HepG2 (cell line): Measurements from ENCODE around the gene FER1L5. TPM values are rescaled to one million over a fixed set of nuclear protein-coding genes. Genes with fewer than 3 reads are reported as not detected.

Experiments used
- ATAC-seq: fragments of 200-7000 bp; cut with Tn5 transposase; 3 replicates; pipeline ENCODE4 v1.9.1; 2020; ENCODE audit warnings: mild to moderate bottlenecking, moderate library complexity
- BruUV-seq: library from RNA; stranded (reverse); fragments of 400-500 nt; replicated peaks from 2 replicates; lab custom pipeline; 2021; lab: Mats Ljungman, UMichigan
- CTCF ChIA-PET: fragments of 300-600 bp; formaldehyde crosslinking; extraction: SDS; loops from one replicate; lab custom pipeline; 2021; ENCODE audit warnings: low total read pairs, inconsistent platforms, low intra/inter-chr PET ratio; lab: Yijun Ruan, JAX
- POLR2A ChIA-PET: fragments of 350-600 bp; sonication (Branson Sonifier 250); formaldehyde crosslinking; loops from one replicate; lab custom pipeline; 2020; ENCODE audit warnings: antibody characterized with exemption, inconsistent platforms; lab: Yijun Ruan, JAX
- DNase-seq: peaks from one replicate; pipeline ENCODE4 v3.0.0-alpha.2; 2015; ENCODE audit warnings: low spot score
- FAIRE-seq: peaks from 3 replicates; lab custom pipeline; 2011; peaks lifted over from hg19 to GRCh38; lab: Jason Lieb, UNC
- H2AFZ ChIP-seq: one replicate; pipeline ENCODE4 v1.6.1; 2011; ENCODE audit warnings: low read length, inconsistent platforms
- H3K27ac ChIP-seq: fragments of 300-600 bp; 3 replicates; pipeline ENCODE4 v1.8.0; 2011; ENCODE audit warnings: mixed run types, mild to moderate bottlenecking, mixed read lengths, low read length, inconsistent platforms; ENCODE audit not compliant: insufficient read depth; ENCODE audit errors: extremely low read length
- H3K27me3 ChIP-seq, 2 experiments: fragments of 200-600 bp in 1 of 2; 2 replicates in 1 of 2; 3 replicates in 1 of 2; pipeline versions ENCODE4 v1.6.0 to v1.8.0; 2011; ENCODE audit warnings: low read length in 2 of 2, mild to moderate bottlenecking in 2 of 2, moderate library complexity in 2 of 2, inconsistent platforms in 1 of 2; ENCODE audit not compliant: insufficient read depth in 2 of 2, control insufficient read depth in 1 of 2
- H3K36me3 ChIP-seq, 2 experiments: fragments of 200-600 bp in 1 of 2; replicated peaks in 1 of 2; 2 replicates in 1 of 2; 3 replicates in 1 of 2; pipeline versions ENCODE4 v1.5.1 to v1.8.0; 2011; ENCODE audit warnings: low read length in 2 of 2, inconsistent platforms in 1 of 2; ENCODE audit not compliant: insufficient read depth in 2 of 2, control insufficient read depth in 1 of 2
- H3K4me1 ChIP-seq: 2 replicates; pipeline ENCODE4 v1.5.1; 2012; ENCODE audit warnings: low read length, inconsistent platforms; ENCODE audit not compliant: insufficient read depth
- H3K4me2 ChIP-seq: 2 replicates; pipeline ENCODE4 v1.6.0; 2011; ENCODE audit warnings: low read depth, low read length, inconsistent platforms
- H3K4me3 ChIP-seq, 3 experiments: fragments of 200-600 bp in 1 of 3; sonication (generic), shearing (Covaris generic) in 1 of 3; replicated peaks in 1 of 3; 2 replicates each; pipeline ENCODE4 v1.5.1; 2011 to 2016; ENCODE audit warnings: low read length in 3 of 3, inconsistent platforms in 2 of 3, low read depth in 2 of 3, mild to moderate bottlenecking in 2 of 3, control low read depth in 1 of 3, mixed read lengths in 1 of 3; ENCODE audit not compliant: insufficient read depth in 1 of 3
- H3K79me2 ChIP-seq: one replicate; pipeline ENCODE4 v1.6.1; 2011; ENCODE audit warnings: low read length, inconsistent platforms; ENCODE audit not compliant: insufficient read depth
- H3K9ac ChIP-seq: 2 replicates; pipeline ENCODE4 v1.6.0; 2011; ENCODE audit warnings: mild to moderate bottlenecking, low read depth, low read length, inconsistent platforms; ENCODE audit not compliant: insufficient read depth
- H3K9me3 ChIP-seq: 2 replicates; pipeline ENCODE4 v1.5.1; 2012; ENCODE audit warnings: mild to moderate bottlenecking, low read length
- H4K20me1 ChIP-seq: 2 replicates; pipeline ENCODE4 v1.6.0; 2011; ENCODE audit warnings: inconsistent platforms, mild to moderate bottlenecking, low read length, moderate library complexity; ENCODE audit not compliant: insufficient read depth
- CBX2 ChIP-seq, 2 experiments: fragments of 200-600 bp in 1 of 2; sonication (generic); formaldehyde crosslinking in 1 of 2; IDR thresholded peaks; 2 replicates each; pipeline versions ENCODE4 v1.7.0 to v1.8.1; 2018 to 2022; ENCODE audit warnings: low read depth in 2 of 2, low read length in 1 of 2, mild to moderate bottlenecking in 1 of 2, missing genetic modification reagents in 1 of 2
- CC2D1A ChIP-seq: sonication (generic); formaldehyde crosslinking; IDR thresholded peaks from 2 replicates; pipeline ENCODE4 v1.8.1; 2023; ENCODE audit warnings: mild to moderate bottlenecking, missing genetic modification reagents
- DNMT3B ChIP-seq: conservative IDR thresholded peaks from 2 replicates; pipeline ENCODE4 v1.6.1; 2016; ENCODE audit warnings: missing biosample characterization, control low read depth
- LCORL ChIP-seq, 2 experiments: fragments of 450-650 bp in 1 of 2; sonication (generic) in 1 of 2; formaldehyde crosslinking in 1 of 2; IDR thresholded peaks; 2 replicates each; pipeline versions ENCODE4 v1.5.0 to v1.6.1; 2017 to 2020; ENCODE audit warnings: antibody characterized with exemption in 1 of 2, missing genetic modification reagents in 1 of 2
- PAF1 ChIP-seq: IDR thresholded peaks from 2 replicates; pipeline ENCODE4 v1.6.1; 2016; ENCODE audit warnings: missing genetic modification reagents, missing compliant biosample characterization
- RARA ChIP-seq: IDR thresholded peaks from 2 replicates; pipeline ENCODE4 v1.6.1; 2016; ENCODE audit warnings: missing genetic modification reagents, missing compliant biosample characterization
- SYNCRIP ChIP-seq: fragments of 200-400 bp; formaldehyde crosslinking; IDR thresholded peaks from 2 replicates; pipeline ENCODE4 v1.6.1; 2018; ENCODE audit warnings: mild to moderate bottlenecking, low read depth, low read length; ENCODE audit not compliant: insufficient read depth
- TGIF2 ChIP-seq: IDR thresholded peaks from 2 replicates; pipeline ENCODE4 v1.6.1; 2016; ENCODE audit warnings: control low read depth, missing compliant biosample characterization
- ZBTB25 ChIP-seq: IDR thresholded peaks from 2 replicates; pipeline ENCODE4 v1.6.1; 2018; ENCODE audit warnings: missing genetic modification reagents
- ZEB1 ChIP-seq: IDR thresholded peaks from 2 replicates; pipeline ENCODE4 v1.6.1; 2012; ENCODE audit warnings: mild to moderate bottlenecking, low read depth, inconsistent platforms; ENCODE audit not compliant: insufficient replicate concordance
- ZNF143 ChIP-seq: sonication (generic); formaldehyde crosslinking; IDR thresholded peaks from 2 replicates; pipeline ENCODE4 v1.4.0; 2020; ENCODE audit warnings: missing genetic modification reagents
- ZNF354B ChIP-seq: sonication (generic); formaldehyde crosslinking; IDR thresholded peaks from 2 replicates; pipeline ENCODE4 v1.8.0; 2022; ENCODE audit warnings: mild to moderate bottlenecking, missing genetic modification reagents
- ZNF484 ChIP-seq: sonication (generic); formaldehyde crosslinking; IDR thresholded peaks from 2 replicates; pipeline ENCODE4 v1.5.1; 2020; ENCODE audit warnings: mild to moderate bottlenecking, low read depth, missing genetic modification reagents, borderline replicate concordance
- ZNF777 ChIP-seq: sonication (generic); formaldehyde crosslinking; IDR thresholded peaks from 2 replicates; pipeline ENCODE4 v1.4.0; 2020; ENCODE audit warnings: missing genetic modification reagents
- ZNF782 ChIP-seq: sonication (generic); formaldehyde crosslinking; IDR thresholded peaks from 2 replicates; pipeline ENCODE4 v1.4.0; 2020; ENCODE audit warnings: missing genetic modification reagents, mild to moderate bottlenecking, borderline replicate concordance
- ZSCAN9 ChIP-seq: IDR thresholded peaks from 2 replicates; pipeline ENCODE4 v1.6.1; 2016; ENCODE audit warnings: borderline replicate concordance
- whole genome bisulfite sequencing: methylation state at CpG from one replicate; pipeline ENCODE4 v1.1.6; 2017; ENCODE audit warnings: low lambda C conversion rate; 5-methylcytosine and 5-hydroxymethylcytosine counted together
- in situ Hi-C: cut with HindIII; loops from 2 replicates; pipeline ENCODE4 v1.10.0; 2017; ENCODE audit warnings: low pct_unique_long_range_greater_than_20kb; ENCODE audit not compliant: extremely low pct_ligation_motif_present
- intact Hi-C: fragments of 100-400 bp; cut with micrococcal nuclease; formaldehyde crosslinking; loops from one replicate; pipeline ENCODE4 v1.10.0; 2022; ENCODE audit not compliant: unreplicated experiment
- polyA plus RNA-seq, 8 experiments: library from polyadenylated mRNA; depleted of rRNA in 3 of 8; stranded (reverse) in 7 of 8; unstranded in 1 of 8; fragments of >200 nt; fragmentation: Illumina TruSeq in 4 of 8; extraction: Trizol in 4 of 8; gene quantifications; 2 replicates each; pipeline versions ENCODE4 v1.2.1 to v1.2.3, GENCODE V29; 2011 to 2016; ENCODE audit warnings: low read depth in 4 of 8, missing spikeins in 1 of 8, mixed read lengths in 1 of 8; ENCODE audit not compliant: insufficient read depth in 1 of 8
- total RNA-seq, 5 experiments: library from RNA; depleted of rRNA; stranded (reverse); fragments of >200 nt; fragmentation: Illumina TruSeq; extraction: Trizol; gene quantifications; 2 replicates each; pipeline ENCODE4 v1.2.3, GENCODE V29; 2016; ENCODE audit warnings: low read depth in 1 of 5
- TF ChIP-seq, protein P1 (sequence below): sonication (generic); formaldehyde crosslinking; conservative IDR thresholded peaks from 2 replicates; pipeline ENCODE4 v1.8.1; 2023; ENCODE audit warnings: missing genetic modification reagents
- TF ChIP-seq, protein P2 (sequence below): sonication (generic); formaldehyde crosslinking; IDR thresholded peaks from 2 replicates; pipeline ENCODE4 v1.9.0; 2021; ENCODE audit warnings: missing genetic modification reagents, borderline replicate concordance

FER1L5 gene
- total and polyA plus RNA-seq, 2 of the 13 experiments (the other 11 are each of a cell fraction or from before 2014, with no cell fraction given): 0.02 to 0.08 TPM

GRCh38 chr2:96685577-96686459 is 43.3 kb downstream of the FER1L5 start:
- Histone ChIP-seq H3K9me3 (no peaks in the 10 kb centered on the region), H3K4me3 (peak overlapping the region; percentile 20 to 66 (median 35); a peak in 5 of 6 replicates), H3K4me2 (peak overlapping the region; percentile 91), H3K27me3 (peaks cover 8 to 30% of the 10 kb centered on the region in 2 experiments; a peak in 3 of 5 replicates), H3K27ac (no peak overlapping the region), H3K9ac (peak overlapping the region; percentile 38; the same call in 1 of the 2 replicates), H2AFZ (peak overlapping the region; percentile 39), H3K4me1 (peaks cover 68% of the 10 kb centered on the region), H3K36me3 (no peaks in the 10 kb centered on the region), H4K20me1 (no peaks in the 10 kb centered on the region), H3K79me2 (no peaks in the 10 kb centered on the region)
- ChIA-PET POLR2A (interaction anchor here (0.6 kb wide), 1 partner anchor 76 kb away, joined by 3 read pairs; no protein-coding TSS in a partner anchor), CTCF (no interaction called here)
- DNase-seq (peak; percentile 74), FAIRE-seq (peak; percentile 60), ATAC-seq (peak; percentile 84)
- WGBS: 26% methylated on average over 9 of the region's 19 CpGs
- in situ Hi-C loops: no loop called here
- intact Hi-C loops: loop anchor here (5.0 kb wide), 2 partner anchors 76 to 84 kb away; partner anchors contain the start of gene CNNM4
- BruUV-seq: TSS peak; percentile 58
- TF ChIP-seq CBX2 (IDR thresholded peaks at IDR 0.05; ENCODE audit: low read depth, low read length) (no peak), CBX2 (CRISPR knock-in tag; IDR thresholded peaks at IDR 0.05; ENCODE audit: low read depth) (no peak), ZNF143 (CRISPR knock-in tag) (no peak), RARA (CRISPR knock-in tag) (peak; percentile 41), ZNF484 (no peak), ZEB1 (no peak), CC2D1A (CRISPR knock-in tag) (no peak), SYNCRIP (no peak), LCORL (IDR thresholded peaks at IDR 0.05) (no peak), LCORL (CRISPR knock-in tag; IDR thresholded peaks at IDR 0.05) (peak; percentile 88; the same call in 1 of the 2 replicates), DNMT3B (CRISPR knock-in tag) (no peak), ZNF777 (CRISPR knock-in tag) (no peak), ZNF354B (CRISPR knock-in tag) (no peak), ZSCAN9 (CRISPR knock-in tag) (0 out of 2 replicates have a peak, but pooled peaks have one; percentile 67), PAF1 (CRISPR knock-in tag) (no peak), TGIF2 (no peak), ZNF782 (CRISPR knock-in tag) (no peak), ZBTB25 (CRISPR knock-in tag) (no peak)
- TF ChIP-seq, protein P1, sequence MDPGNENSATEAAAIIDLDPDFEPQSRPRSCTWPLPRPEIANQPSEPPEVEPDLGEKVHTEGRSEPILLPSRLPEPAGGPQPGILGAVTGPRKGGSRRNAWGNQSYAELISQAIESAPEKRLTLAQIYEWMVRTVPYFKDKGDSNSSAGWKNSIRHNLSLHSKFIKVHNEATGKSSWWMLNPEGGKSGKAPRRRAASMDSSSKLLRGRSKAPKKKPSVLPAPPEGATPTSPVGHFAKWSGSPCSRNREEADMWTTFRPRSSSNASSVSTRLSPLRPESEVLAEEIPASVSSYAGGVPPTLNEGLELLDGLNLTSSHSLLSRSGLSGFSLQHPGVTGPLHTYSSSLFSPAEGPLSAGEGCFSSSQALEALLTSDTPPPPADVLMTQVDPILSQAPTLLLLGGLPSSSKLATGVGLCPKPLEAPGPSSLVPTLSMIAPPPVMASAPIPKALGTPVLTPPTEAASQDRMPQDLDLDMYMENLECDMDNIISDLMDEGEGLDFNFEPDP (CRISPR knock-in tag): no peak
- TF ChIP-seq, protein P2, sequence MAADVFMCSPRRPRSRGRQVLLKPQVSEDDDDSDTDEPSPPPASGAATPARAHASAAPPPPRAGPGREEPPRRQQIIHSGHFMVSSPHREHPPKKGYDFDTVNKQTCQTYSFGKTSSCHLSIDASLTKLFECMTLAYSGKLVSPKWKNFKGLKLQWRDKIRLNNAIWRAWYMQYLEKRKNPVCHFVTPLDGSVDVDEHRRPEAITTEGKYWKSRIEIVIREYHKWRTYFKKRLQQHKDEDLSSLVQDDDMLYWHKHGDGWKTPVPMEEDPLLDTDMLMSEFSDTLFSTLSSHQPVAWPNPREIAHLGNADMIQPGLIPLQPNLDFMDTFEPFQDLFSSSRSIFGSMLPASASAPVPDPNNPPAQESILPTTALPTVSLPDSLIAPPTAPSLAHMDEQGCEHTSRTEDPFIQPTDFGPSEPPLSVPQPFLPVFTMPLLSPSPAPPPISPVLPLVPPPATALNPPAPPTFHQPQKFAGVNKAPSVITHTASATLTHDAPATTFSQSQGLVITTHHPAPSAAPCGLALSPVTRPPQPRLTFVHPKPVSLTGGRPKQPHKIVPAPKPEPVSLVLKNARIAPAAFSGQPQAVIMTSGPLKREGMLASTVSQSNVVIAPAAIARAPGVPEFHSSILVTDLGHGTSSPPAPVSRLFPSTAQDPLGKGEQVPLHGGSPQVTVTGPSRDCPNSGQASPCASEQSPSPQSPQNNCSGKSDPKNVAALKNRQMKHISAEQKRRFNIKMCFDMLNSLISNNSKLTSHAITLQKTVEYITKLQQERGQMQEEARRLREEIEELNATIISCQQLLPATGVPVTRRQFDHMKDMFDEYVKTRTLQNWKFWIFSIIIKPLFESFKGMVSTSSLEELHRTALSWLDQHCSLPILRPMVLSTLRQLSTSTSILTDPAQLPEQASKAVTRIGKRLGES (CRISPR knock-in tag): no peak
